Measurements from ENCODE around the gene RHBDF1. TPM values are rescaled to one million over a fixed set of nuclear protein-coding genes. Genes with fewer than 3 reads are reported as not detected.

The RHBDF1 gene
- total RNA-seq, 4 donors from 2014 or later, result 5.6 to 22.6 (median 9.1) TPM

- Histone ChIP-seq H3K36me3 (no peaks in the 10 kb centered on the region), H3K9me3 (no peaks in the 10 kb centered on the region), H3K27ac (peak overlapping the region; percentile 8 to 92 (median 73)), H3K27me3 (no peaks in the 10 kb centered on the region), H3K4me1 (peaks cover 48 to 64% of the 10 kb centered on the region in 2 donors), H3K4me3 (no peak overlapping the region)
- no peak for TF ChIP-seq CTCF (IDR thresholded peaks at IDR 0.05 in 4 of 5, conservative IDR thresholded peaks at IDR 0.05 in 1 of 5)
- no peak for TF ChIP-seq POLR2A (IDR thresholded peaks at IDR 0.05)
- intact Hi-C loops (cut with DNase I; ENCODE audit: low total_unique reads) (no loop called here), in situ Hi-C loops (cut with MboI; ENCODE audit: low sequenced_read_pairs in 4 of 4) (no loop called here)
- ATAC-seq (no peak), DNase-seq (no peak)
Observed at GRCh38 chr16:74051-74746, 1.8 kb upstream of the RHBDF1 start.

- TF ChIP-seq POLR2A (IDR thresholded peaks at IDR 0.05), result peak; percentile 37 to 45
- peak in 2 of 5 experiments; percentile 19 to 29 for TF ChIP-seq CTCF (IDR thresholded peaks at IDR 0.05 in 4 of 5, conservative IDR thresholded peaks at IDR 0.05 in 1 of 5)
- DNase-seq (peak; percentile 50 to 65), ATAC-seq (peak; percentile 27 to 37)
- Histone ChIP-seq H3K4me1 (peaks cover 49 to 65% of the 10 kb centered on the region in 2 donors), H3K9me3 (no peaks in the 10 kb centered on the region), H3K4me3 (peak overlapping the region; percentile 61 to 77 (median 69)), H3K36me3 (no peaks in the 10 kb centered on the region), H3K27ac (peak overlapping the region; percentile 75 to 88 (median 83)), H3K27me3 (no peaks in the 10 kb centered on the region)
- in situ Hi-C loops (cut with MboI; ENCODE audit: low sequenced_read_pairs in 4 of 4) (no loop called here), intact Hi-C loops (cut with DNase I; ENCODE audit: low total_unique reads) (no loop called here)
Observed at GRCh38 chr16:71540-72401, 660 bp downstream of the RHBDF1 start.

GRCh38 chr16:71210-71539 lies 1.3 kb downstream of the RHBDF1 start:
- Histone ChIP-seq H3K27me3 (no peaks in the 10 kb centered on the region), H3K4me3 (peak overlapping the region; percentile 61 to 77 (median 69)), H3K27ac (peak overlapping the region; percentile 75 to 88 (median 83)), H3K36me3 (no peaks in the 10 kb centered on the region), H3K9me3 (no peaks in the 10 kb centered on the region), H3K4me1 (peaks cover 45 to 66% of the 10 kb centered on the region in 2 donors)
- intact Hi-C loops (cut with DNase I; ENCODE audit: low total_unique reads) (no loop called here), in situ Hi-C loops (cut with MboI; ENCODE audit: low sequenced_read_pairs in 4 of 4) (no loop called here)
- no peak for DNase-seq
- TF ChIP-seq POLR2A (IDR thresholded peaks at IDR 0.05) (no peak), CTCF (IDR thresholded peaks at IDR 0.05 in 4 of 5, conservative IDR thresholded peaks at IDR 0.05 in 1 of 5) (no peak)
- ATAC-seq, result no peak

GRCh38 chr16:69181-69580 lies 3.2 kb downstream of the RHBDF1 start:
- ATAC-seq, result no peak
- DNase-seq, result no peak
- TF ChIP-seq CTCF (IDR thresholded peaks at IDR 0.05 in 4 of 5, conservative IDR thresholded peaks at IDR 0.05 in 1 of 5) (no peak), POLR2A (IDR thresholded peaks at IDR 0.05) (no peak)
- Histone ChIP-seq H3K4me3 (no peak overlapping the region), H3K9me3 (no peaks in the 10 kb centered on the region), H3K36me3 (peaks cover 0 to 2% of the 10 kb centered on the region in 2 donors), H3K27ac (no peak overlapping the region), H3K27me3 (no peaks in the 10 kb centered on the region), H3K4me1 (peaks cover 46 to 60% of the 10 kb centered on the region in 2 donors)
- in situ Hi-C loops (cut with MboI; ENCODE audit: low sequenced_read_pairs in 4 of 4), result no loop called here
- intact Hi-C loops (cut with DNase I; ENCODE audit: low total_unique reads), result no loop called here
